ENCODE data around the gene PXK.

The PXK gene

GRCh38 chr3:58358808-58359207, 26.1 kb downstream of the PXK start:
- no peak for TF ChIP-seq CTCF (IDR thresholded peaks at IDR 0.05; ENCODE audit: low read depth, low read length, missing control alignments)
- in situ Hi-C loops (cut with HindIII; ENCODE audit: low sequenced_read_pairs) = no loop called here
- DNase-seq (ENCODE audit: low read depth) = no peak

GRCh38 chr3:58359621-58360020, 26.9 kb downstream of the PXK start:
- no peak for TF ChIP-seq CTCF (IDR thresholded peaks at IDR 0.05; ENCODE audit: low read depth, low read length, missing control alignments)
- in situ Hi-C loops (cut with HindIII; ENCODE audit: low sequenced_read_pairs) = no loop called here
- DNase-seq (ENCODE audit: low read depth) = no peak
- no peak overlapping the region for H3K4me3 ChIP-seq (ENCODE audit: low read depth, low read length)

More at GRCh38 chr3:58358808-58359207, 26.1 kb downstream of the PXK start:
- H3K4me3 ChIP-seq (ENCODE audit: low read depth, low read length) = no peak overlapping the region

- no peak for TF ChIP-seq CTCF (IDR thresholded peaks at IDR 0.05; ENCODE audit: low read depth, low read length, missing control alignments)
- in situ Hi-C loops (cut with HindIII; ENCODE audit: low sequenced_read_pairs) = no loop called here
- no peak overlapping the region for H3K4me3 ChIP-seq (ENCODE audit: low read depth, low read length)
- DNase-seq (ENCODE audit: low read depth) = no peak
Observed at GRCh38 chr3:58361866-58362265, 29.2 kb downstream of the PXK start.

GRCh38 chr3:58366699-58367098, 34.0 kb downstream of the PXK start:
- H3K4me3 ChIP-seq (ENCODE audit: low read depth, low read length) = no peak overlapping the region
- DNase-seq (ENCODE audit: low read depth) = no peak
- TF ChIP-seq CTCF (IDR thresholded peaks at IDR 0.05; ENCODE audit: low read depth, low read length, missing control alignments) = no peak
- in situ Hi-C loops (cut with HindIII; ENCODE audit: low sequenced_read_pairs) = no loop called here

- TF ChIP-seq CTCF (IDR thresholded peaks at IDR 0.05; ENCODE audit: low read depth, low read length, missing control alignments) = no peak
- DNase-seq (ENCODE audit: low read depth) = no peak
- no peak overlapping the region for H3K4me3 ChIP-seq (ENCODE audit: low read depth, low read length)
- in situ Hi-C loops (cut with HindIII; ENCODE audit: low sequenced_read_pairs) = no loop called here
Observed at GRCh38 chr3:58369038-58369437, 36.3 kb downstream of the PXK start.

GRCh38 chr3:58369876-58370275, 37.2 kb downstream of the PXK start:
- no peak for DNase-seq (ENCODE audit: low read depth)
- in situ Hi-C loops (cut with HindIII; ENCODE audit: low sequenced_read_pairs) = no loop called here

More at GRCh38 chr3:58369876-58370275, 37.2 kb downstream of the PXK start:
- no peak overlapping the region for H3K4me3 ChIP-seq (ENCODE audit: low read depth, low read length)
- no peak for TF ChIP-seq CTCF (IDR thresholded peaks at IDR 0.05; ENCODE audit: low read depth, low read length, missing control alignments)

All from astrocyte of the cerebellum (primary cell).